K562 (cell line): ENCODE measurements around the gene ZNF432.

ENCODE experiments used
- CBX1 ChIP-seq: sonication (generic); IDR thresholded peaks from 2 replicates; pipeline ENCODE4 v1.6.1; 2016; ENCODE audit warnings: antibody characterized with exemption, low read depth, mild to moderate bottlenecking
- CTCF ChIP-seq, 3 experiments: IDR thresholded peaks in 2 of 3; conservative IDR thresholded peaks in 1 of 3; 2 replicates each; pipeline ENCODE4 v1.5.1; 2011 to 2012; ENCODE audit warnings: low read length in 3 of 3, mild to moderate bottlenecking in 3 of 3, control low read depth in 2 of 3, improper control_type of control experiment in 1 of 3, inconsistent platforms in 1 of 3, low read depth in 1 of 3, mixed read lengths in 1 of 3, moderate library complexity in 1 of 3; ENCODE audit not compliant: insufficient read depth in 2 of 3
- DMBX1 ChIP-seq: fragments of 250-450 bp; sonication (Bioruptor Pico); IDR thresholded peaks from 2 replicates; pipeline ENCODE4 v1.8.0; 2022; ENCODE audit warnings: inconsistent platforms, mild to moderate bottlenecking, moderate library complexity, borderline replicate concordance
- EP300 ChIP-seq: IDR thresholded peaks from 2 replicates; pipeline ENCODE4 v1.6.1; 2012; ENCODE audit warnings: low read length, improper control_type of control experiment
- FOS ChIP-seq: IDR thresholded peaks from 3 replicates; pipeline ENCODE4 v1.6.1; 2011; ENCODE audit not compliant: insufficient read length; ENCODE audit errors: extremely low read depth
- KDM1A ChIP-seq, 2 experiments: fragments of 450-650 bp; IDR thresholded peaks; 2 replicates each; pipeline ENCODE4 v1.6.1; 2016; ENCODE audit warnings: mild to moderate bottlenecking in 2 of 2
- ZFP36 ChIP-seq: fragments of 150-350 bp; IDR thresholded peaks from 2 replicates; pipeline ENCODE4 v1.6.1; 2018; ENCODE audit warnings: low read length, low read depth; ENCODE audit not compliant: partially characterized antibody
- ZNF324 ChIP-seq: fragments of 250-450 bp; sonication (Bioruptor Pico); IDR thresholded peaks from 2 replicates; pipeline ENCODE4 v1.4.0; 2020; ENCODE audit warnings: mild to moderate bottlenecking

GRCh38 chr19:52010674-52011073 is 38.0 kb downstream of the ZNF432 start:
- TF ChIP-seq KDM1A (IDR thresholded peaks at IDR 0.05) = no peak
- no peak for TF ChIP-seq CTCF (IDR thresholded peaks at IDR 0.05 in 2 of 3, conservative IDR thresholded peaks at IDR 0.05 in 1 of 3; ENCODE audit: insufficient read depth in 2 of 3, low read depth in 1 of 3, low read length in 3 of 3)
- no peak for TF ChIP-seq EP300
- TF ChIP-seq ZFP36 = no peak
- TF ChIP-seq FOS = no peak
- TF ChIP-seq DMBX1 (CRISPR knock-in tag) = no peak
- no peak for TF ChIP-seq ZNF324 (CRISPR knock-in tag)
- no peak for TF ChIP-seq CBX1
